Upper lobe of left lung (tissue), 4 donors: Measurements from ENCODE around the gene RGMA.

Experiments
- CTCF ChIP-seq, 6 experiments: fragments of 450-650 bp in 4 of 6; fragments of 200-600 bp in 2 of 6; sonication (generic) in 2 of 6; IDR thresholded peaks; one replicate each; pipeline ENCODE4 v1.5.1; 2016 to 2019; ENCODE audit warnings: antibody characterized with exemption in 6 of 6
- EP300 ChIP-seq, 4 donors: sonication (generic); formaldehyde crosslinking; IDR thresholded peaks; one replicate each; pipeline ENCODE4 v1.5.1; 2017; ENCODE audit warnings: antibody characterized with exemption in 4 of 4, control low read depth in 2 of 4
- POLR2AphosphoS5 ChIP-seq, 2 donors: sonication (generic); formaldehyde crosslinking; IDR thresholded peaks; one replicate each; pipeline ENCODE4 v1.5.1; 2017; ENCODE audit warnings: antibody characterized with exemption in 2 of 2

DNA sequence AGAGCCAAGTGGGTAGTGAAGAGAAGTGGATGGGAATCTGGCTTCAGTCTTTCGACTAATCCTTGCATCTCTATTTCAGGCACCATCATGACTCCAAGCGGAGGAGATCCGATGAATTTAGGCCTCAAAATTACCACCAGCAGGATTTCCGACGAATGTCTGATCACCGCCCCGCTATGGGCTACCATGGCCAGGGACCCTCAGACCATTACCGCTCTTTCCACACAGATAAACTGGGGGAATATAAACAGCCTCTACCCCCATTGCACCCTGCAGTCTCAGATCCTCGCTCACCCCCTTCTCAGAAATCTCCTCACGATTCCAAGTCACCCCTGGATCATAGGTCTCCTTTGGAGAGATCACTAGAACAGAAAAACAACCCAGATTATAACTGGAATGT, 64.7 kb downstream of the RGMA start:
- no peak for TF ChIP-seq EP300 (IDR thresholded peaks at IDR 0.05)
- TF ChIP-seq CTCF (IDR thresholded peaks at IDR 0.05): no peak
- TF ChIP-seq POLR2AphosphoS5 (IDR thresholded peaks at IDR 0.05): no peak
